Stimulated activated CD8-positive, alpha-beta memory T cell treated with anti-CD3 and anti-CD28 coated beads, Interleukin-4, amount 100 ng/mL, for 4 hours (primary cell): ENCODE measurements around the gene MED13L.

Experiments
- DNase-seq, 2 donors: peaks; one replicate each; pipeline ENCODE4 v3.0.0-alpha.2; 2020; ENCODE audit warnings: low read depth in 2 of 2, low spot score in 1 of 2

MED13L gene

GRCh38 chr12:115947696-115948062, 329.8 kb downstream of the MED13L start:
- no peak for DNase-seq

DNA sequence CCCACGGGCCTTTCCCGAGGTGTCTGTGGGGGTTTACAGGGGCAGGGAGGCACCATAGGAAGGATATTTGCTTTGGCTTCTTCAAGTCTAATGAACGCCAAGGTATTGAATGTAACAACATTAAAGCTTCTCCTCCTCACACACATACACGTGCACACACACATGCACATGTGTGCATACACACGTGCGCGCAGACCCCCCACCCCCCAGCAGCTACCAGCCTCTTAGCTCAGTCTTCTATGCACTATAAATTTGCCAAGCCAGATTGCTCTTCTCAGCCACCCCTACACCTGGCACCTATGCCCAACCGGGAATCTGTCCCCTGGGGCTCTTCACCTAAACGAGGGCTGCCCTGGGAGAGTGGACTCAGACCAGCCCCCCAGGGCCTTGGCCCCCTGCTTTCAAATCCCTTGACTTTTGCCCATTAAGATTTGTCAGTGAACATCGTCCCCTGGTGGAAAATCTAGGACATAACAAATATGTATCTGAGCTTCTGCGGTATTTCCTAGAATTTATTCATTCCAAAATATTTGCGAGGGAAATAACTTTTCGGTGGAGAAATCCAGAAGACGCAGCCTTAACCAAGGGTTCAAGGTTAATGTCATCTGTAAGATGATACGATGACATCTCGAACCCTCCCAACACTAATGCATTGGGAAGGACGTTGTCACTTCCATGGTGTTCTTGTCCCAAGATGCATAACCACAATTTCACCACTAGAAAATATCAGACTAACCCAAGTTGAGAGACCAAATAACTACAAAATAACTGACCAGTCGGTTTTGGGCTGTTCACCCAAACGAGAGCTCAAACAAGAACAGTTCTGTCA, 330.4 kb downstream of the MED13L start:
- DNase-seq, result no peak

GRCh38 chr12:115946092-115946491, 331.4 kb downstream of the MED13L start:
- no peak for DNase-seq

DNA sequence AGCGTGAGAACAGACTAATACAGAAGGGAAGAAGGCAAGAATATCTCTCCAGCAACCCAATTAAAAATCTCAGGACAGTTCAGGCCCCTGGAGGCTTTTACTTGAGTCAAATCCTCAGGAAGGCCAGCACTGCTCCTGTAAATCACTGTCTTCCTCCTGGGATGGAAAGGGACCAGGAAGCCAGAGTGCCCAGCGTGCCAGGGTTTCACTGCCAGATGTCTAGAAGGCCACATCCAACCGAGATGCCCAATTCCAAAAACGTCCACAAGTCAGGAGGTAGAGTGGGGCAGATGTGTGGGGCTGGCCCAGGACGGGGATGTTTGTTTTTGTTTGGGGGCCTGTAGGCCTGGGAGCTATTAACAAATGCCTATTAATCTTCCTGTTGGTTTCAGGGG, 332.0 kb downstream of the MED13L start:
- DNase-seq, result no peak

GRCh38 chr12:115944837-115945490, 332.5 kb downstream of the MED13L start:
- DNase-seq, result no peak

DNA sequence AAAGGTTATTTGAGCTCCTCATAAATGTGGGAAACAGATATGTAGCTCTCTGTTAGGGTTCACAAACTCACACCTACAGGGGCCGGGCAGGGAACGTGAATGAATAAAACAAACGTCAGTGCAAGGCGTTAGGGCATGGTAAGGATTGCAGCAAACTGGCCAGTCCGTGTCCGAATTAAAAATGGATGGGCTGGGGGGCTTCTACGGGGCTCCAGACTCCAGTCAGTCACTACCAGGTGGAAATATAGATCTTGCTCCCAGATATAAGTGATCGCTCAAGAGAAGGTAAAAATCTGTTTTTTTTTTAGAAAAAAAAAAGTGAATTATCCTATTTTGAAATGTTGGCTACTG, 333.1 kb downstream of the MED13L start:
- DNase-seq, result no peak

DNA sequence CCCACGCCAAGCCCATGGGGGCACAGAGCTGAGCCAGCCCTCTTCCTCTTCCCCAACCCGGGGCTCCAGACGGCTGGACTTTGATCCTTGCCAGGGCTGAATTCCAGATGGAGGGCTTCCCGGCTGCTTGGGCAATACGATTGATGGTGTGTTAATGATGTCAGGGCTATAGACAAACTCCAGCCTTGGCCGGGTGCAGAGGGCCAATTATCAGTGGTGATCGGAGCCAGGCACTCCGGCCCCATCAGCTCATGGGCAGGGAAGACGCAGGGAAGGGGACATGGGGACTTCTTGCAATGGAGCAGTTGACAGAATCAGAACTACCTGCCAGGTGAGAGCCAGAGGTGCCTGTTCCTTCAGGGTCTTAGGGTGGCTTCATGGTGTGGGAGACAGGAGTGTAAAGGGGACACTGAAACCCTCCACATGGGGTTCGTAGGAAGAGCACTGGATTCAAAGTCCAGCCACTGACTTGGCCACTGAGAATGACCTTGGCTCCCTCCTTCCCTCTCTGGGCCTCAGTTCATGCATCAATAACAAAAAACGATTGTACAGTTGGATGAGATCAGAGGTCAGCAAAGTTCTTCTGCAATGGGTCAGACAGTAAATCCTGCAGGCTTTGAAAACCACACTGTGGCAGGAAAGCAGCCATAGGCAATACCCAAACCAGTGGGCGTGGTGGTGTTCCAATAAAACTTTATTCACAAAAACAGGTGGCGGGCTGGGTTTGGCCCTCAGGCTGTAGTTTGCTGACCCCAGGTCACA, 333.7 kb downstream of the MED13L start:
- no peak for DNase-seq

DNA sequence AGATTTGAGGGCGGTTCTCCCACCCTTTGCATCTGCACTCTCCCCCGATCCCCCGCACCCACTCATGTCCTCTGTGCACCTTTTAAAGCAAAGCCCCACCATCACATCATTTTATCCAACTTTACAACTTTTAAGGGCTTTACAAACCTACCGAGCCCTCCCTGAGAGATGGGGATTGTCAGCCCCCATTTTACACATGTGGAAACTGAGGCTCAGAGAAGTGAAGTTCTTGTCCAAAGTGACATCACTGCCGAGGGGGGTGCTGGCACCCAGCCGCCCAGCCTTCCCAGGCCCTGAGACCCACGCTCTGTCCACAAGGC, 334.2 kb downstream of the MED13L start:
- DNase-seq, result no peak

GRCh38 chr12:115942346-115942745, 335.1 kb downstream of the MED13L start:
- no peak for DNase-seq

- no peak for DNase-seq
Observed at GRCh38 chr12:115941362-115941761, 336.1 kb downstream of the MED13L start.

DNA sequence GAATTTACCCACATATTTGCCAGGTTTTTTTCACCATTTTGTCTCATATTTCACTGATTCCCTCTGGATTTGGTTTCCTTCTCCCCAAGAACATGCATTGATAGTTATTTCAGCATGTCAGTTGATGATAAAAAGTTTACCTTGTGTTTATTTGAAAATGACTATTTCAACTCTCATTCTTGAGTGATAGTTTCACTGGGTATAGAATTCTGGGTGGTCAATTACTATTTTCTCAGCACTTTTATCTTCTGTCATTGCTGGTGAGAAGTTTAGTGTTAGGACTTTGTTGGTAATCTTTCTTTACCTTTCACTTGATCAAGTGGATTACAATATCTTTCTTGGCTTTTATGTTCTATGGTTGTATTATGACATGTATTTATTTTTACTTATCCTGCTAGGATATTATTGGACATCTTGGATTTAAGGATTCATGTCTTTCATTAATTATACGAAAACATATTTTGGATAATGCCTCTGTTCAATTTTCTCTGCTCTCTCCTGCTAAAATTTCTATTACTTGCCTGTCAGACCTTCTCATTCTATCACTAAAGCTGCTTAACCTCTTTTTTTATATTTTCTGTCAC, 338.6 kb downstream of the MED13L start:
- no peak for DNase-seq

- DNase-seq, result no peak
Observed at GRCh38 chr12:115936997-115937916, 340.2 kb downstream of the MED13L start.

- no peak for DNase-seq
Observed at GRCh38 chr12:115934877-115935276, 342.6 kb downstream of the MED13L start.

DNA sequence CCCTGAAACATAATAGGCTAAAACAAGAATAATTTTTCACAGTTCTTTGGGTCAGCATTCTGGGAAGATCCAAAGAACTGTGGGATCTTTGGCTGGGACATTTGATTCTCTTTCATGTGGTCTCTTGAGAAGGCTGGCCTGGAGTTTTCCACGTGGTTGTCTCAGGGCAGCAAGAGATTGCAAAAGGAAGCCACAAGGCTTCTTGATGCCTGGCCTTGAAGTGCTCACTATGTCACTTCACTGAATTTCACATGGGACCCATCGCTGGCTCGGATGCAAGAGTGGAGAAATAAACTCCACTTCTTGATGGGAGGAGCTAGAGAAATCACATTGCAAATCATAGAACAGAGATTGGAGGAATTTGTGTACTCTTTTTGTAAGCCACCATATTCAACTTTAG, 343.4 kb downstream of the MED13L start:
- DNase-seq, result no peak

- DNase-seq, result no peak
Observed at GRCh38 chr12:115932066-115932465, 345.4 kb downstream of the MED13L start.

- no peak for DNase-seq
Observed at GRCh38 chr12:115930336-115930735, 347.2 kb downstream of the MED13L start.

GRCh38 chr12:115926037-115926670, 351.3 kb downstream of the MED13L start:
- DNase-seq, result no peak

GRCh38 chr12:115923851-115924250, 353.6 kb downstream of the MED13L start:
- DNase-seq, result no peak

GRCh38 chr12:115922952-115923564, 354.4 kb downstream of the MED13L start:
- no peak for DNase-seq
